ENCODE results near the gene TERT.
"Not testable (repeated sequence)": the region's sequence is repeated elsewhere in the genome, so short reads cannot be mapped to it uniquely, and the experiment has no call there.

Gene TERT

GRCh38 chr5:1229023-1229422, 65.8 kb downstream of the TERT start:
- DNase-seq; in situ Hi-C loops (cut with MboI; ENCODE audit: low pct_unique_long_range_greater_than_20kb, low sequenced_read_pairs): not testable (repeated sequence)

GRCh38 chr5:1228120-1228519, 66.7 kb downstream of the TERT start:
- in situ Hi-C loops (cut with MboI; ENCODE audit: low pct_unique_long_range_greater_than_20kb, low sequenced_read_pairs): no loop called here

DNA sequence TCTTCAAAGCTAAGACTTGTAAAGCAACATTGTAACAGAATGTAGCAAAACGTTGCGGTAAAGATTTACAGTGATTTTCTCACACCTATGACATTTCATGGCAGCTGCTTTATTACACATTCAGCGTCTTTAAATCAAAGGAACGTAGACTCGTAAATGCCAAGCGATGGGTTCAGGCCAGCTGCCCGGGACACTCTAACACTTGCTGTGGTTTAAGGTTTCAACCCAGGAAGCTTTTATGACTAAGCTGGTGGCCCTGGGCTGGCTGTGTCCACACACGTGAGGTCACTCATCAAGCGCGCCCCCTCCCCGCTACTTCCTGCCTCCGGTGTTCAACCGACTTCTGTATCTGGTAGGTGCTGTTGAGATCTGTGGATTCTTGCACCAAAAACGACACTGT, 67.2 kb downstream of the TERT start:
- DNase-seq: no peak
- in situ Hi-C loops (cut with MboI; ENCODE audit: low pct_unique_long_range_greater_than_20kb, low sequenced_read_pairs): no loop called here

More at GRCh38 chr5:1228120-1228519, 66.7 kb downstream of the TERT start:
- no peak for DNase-seq

DNA sequence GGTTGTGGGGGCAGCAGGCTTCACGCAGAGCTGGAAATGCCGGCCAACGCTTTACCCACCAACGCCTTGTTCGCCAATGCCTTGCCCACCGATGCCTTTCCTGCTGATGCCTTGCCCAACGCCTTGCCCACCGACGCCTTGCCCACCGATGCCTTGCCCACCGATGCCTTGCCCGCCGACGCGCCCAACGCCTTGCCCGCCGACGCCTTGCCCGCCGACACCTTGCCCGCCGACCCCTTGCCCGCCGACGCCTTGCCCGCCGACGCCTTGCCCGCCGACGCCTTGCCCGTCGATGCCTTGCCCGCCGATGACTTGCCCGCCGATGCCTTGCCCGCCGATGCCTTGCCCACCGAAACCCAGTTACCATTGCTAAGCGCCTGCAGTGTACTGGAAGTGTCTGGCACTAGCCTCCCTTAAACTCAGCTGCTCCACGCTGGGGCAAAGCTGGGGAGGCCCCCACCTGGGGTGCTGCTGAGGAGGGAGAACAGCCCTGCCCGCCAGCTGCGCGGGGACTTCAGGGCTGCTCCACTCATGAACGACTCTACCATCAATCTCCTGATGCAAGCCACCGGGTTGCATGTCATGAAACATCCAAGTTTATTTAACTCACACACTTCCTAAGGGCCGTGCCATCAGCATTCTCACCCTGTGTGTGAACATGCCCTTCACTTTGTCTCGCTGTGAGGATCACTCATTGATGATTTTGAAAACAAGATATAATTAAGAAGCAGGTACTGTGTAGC, 67.9 kb downstream of the TERT start:
- DNase-seq: no peak
- in situ Hi-C loops (cut with MboI; ENCODE audit: low pct_unique_long_range_greater_than_20kb, low sequenced_read_pairs): no loop called here

GRCh38 chr5:1226231-1226630, 68.6 kb downstream of the TERT start:
- in situ Hi-C loops (cut with MboI; ENCODE audit: low pct_unique_long_range_greater_than_20kb, low sequenced_read_pairs): no loop called here
- DNase-seq: no peak

DNA sequence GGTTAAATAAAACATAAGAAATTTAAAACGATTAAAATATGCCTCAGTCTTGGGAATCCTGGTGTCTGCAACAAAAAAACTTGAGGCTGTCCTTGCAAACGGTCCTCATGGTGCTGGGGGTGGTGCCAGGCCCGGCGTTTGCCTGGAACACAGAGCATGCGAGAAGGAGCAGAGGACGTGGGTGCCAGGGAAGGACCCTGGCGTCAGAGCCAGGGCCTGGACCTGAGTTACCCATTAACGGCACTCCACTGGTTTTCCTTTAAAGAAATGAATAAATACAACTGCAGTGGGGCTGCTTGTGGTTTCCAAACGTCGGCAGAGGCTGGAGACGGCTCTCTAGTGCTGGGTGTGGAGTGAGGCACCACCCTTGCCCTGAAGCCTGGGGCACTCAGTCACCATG, 69.8 kb downstream of the TERT start, which contains the start of gene SLC6A18:
TSS of gene SLC6A18 (plus strand) at position 301 of the 400 bp plus-strand sequence. CDS start at position 398, 97 bp downstream.
- DNase-seq: no peak
- in situ Hi-C loops (cut with MboI; ENCODE audit: low pct_unique_long_range_greater_than_20kb, low sequenced_read_pairs): no loop called here

DNA sequence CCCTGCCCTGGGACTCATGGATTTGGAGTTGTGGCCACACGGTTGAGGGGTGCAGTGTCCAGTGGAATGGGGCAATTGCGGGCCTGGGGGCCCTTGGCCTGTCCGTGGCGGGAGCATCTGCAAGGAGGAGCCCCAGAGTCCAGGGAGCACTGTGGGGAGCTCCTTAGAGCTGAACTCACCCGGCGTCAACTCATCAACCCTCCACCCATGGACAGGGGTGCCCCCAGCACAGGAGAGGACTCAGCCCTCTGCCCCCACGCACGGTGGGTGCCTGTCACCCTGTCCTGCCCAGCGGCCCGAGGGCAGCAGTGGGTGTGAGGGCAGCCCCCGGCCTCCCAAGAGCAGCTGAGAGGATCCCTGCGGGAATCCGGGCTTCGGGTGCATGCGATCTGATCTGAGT, 70.2 kb downstream of the TERT start:
- in situ Hi-C loops (cut with MboI; ENCODE audit: low pct_unique_long_range_greater_than_20kb, low sequenced_read_pairs): no loop called here
- DNase-seq: no peak

- DNase-seq: no peak
- in situ Hi-C loops (cut with MboI; ENCODE audit: low pct_unique_long_range_greater_than_20kb, low sequenced_read_pairs): no loop called here
Measured at GRCh38 chr5:1223278-1223670, 71.6 kb downstream of the TERT start.

- in situ Hi-C loops (cut with MboI; ENCODE audit: low pct_unique_long_range_greater_than_20kb, low sequenced_read_pairs): no loop called here
- DNase-seq: no peak
Measured at GRCh38 chr5:1222621-1223277, 72.1 kb downstream of the TERT start.

DNA sequence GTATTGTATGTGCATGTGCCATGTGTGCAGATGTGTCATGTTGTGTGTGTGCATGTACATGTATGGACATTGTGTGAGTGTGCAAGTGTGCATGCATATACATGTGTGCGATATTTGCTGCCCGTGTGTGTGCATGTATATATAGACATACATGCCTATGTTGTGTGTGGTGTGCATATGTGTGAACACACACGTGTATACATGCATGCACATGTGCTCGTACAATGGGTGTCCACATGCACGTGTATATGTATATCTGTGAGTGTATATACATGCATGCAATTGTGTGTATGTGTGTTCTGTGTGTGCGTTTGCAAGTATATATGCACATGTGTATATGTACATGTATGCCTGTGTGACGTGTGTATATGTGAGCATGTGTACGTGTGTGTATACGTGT, 72.7 kb downstream of the TERT start:
- no peak for DNase-seq
- in situ Hi-C loops (cut with MboI; ENCODE audit: low pct_unique_long_range_greater_than_20kb, low sequenced_read_pairs): no loop called here

- no peak for DNase-seq
- in situ Hi-C loops (cut with MboI; ENCODE audit: low pct_unique_long_range_greater_than_20kb, low sequenced_read_pairs): no loop called here
Measured at GRCh38 chr5:1221721-1222120, 73.1 kb downstream of the TERT start.

GRCh38 chr5:1220831-1221230, 74.0 kb downstream of the TERT start:
- no peak for DNase-seq
- in situ Hi-C loops (cut with MboI; ENCODE audit: low pct_unique_long_range_greater_than_20kb, low sequenced_read_pairs): no loop called here

DNA sequence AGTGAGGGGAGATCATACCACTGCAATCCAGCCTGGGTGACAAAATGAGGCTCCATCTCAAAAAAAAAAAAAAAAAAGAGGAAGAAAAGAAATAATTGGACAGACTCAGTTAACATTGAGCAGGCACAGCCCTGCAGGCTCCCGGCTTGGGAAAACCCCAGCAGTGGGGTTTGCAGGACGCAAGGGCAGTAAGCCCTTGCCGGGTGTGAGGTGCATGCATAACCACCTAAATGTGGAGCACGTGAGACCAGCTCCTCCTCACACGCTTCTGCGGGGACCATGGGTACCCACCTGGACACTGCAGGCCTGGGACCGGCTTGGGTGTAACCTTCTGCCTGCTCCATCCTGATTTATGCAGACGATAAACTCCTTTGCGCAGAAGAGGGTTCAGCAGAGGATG, 74.5 kb downstream of the TERT start:
- in situ Hi-C loops (cut with MboI; ENCODE audit: low pct_unique_long_range_greater_than_20kb, low sequenced_read_pairs): no loop called here

DNA sequence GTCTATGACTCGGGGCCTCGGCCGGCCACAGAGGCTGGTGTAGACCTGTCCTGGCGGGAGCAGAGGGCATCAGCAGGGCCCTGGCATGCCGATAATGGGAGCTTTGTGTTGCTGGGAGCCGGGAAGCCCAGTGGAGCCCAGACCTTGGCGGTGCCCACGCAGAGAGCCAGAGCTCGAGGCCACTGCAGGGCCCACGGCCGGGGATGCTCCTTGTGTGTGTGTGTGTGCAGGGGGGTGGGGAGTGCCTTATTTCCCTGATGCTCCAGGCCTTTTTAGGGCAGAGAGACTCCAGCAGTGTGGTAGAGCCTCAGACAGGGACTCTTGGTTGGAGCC, 75.1 kb downstream of the TERT start:
- in situ Hi-C loops (cut with MboI; ENCODE audit: low pct_unique_long_range_greater_than_20kb, low sequenced_read_pairs): no loop called here
- DNase-seq: no peak

More for the DNA sequence above, 74.5 kb downstream of the TERT start:
- no peak for DNase-seq

DNA sequence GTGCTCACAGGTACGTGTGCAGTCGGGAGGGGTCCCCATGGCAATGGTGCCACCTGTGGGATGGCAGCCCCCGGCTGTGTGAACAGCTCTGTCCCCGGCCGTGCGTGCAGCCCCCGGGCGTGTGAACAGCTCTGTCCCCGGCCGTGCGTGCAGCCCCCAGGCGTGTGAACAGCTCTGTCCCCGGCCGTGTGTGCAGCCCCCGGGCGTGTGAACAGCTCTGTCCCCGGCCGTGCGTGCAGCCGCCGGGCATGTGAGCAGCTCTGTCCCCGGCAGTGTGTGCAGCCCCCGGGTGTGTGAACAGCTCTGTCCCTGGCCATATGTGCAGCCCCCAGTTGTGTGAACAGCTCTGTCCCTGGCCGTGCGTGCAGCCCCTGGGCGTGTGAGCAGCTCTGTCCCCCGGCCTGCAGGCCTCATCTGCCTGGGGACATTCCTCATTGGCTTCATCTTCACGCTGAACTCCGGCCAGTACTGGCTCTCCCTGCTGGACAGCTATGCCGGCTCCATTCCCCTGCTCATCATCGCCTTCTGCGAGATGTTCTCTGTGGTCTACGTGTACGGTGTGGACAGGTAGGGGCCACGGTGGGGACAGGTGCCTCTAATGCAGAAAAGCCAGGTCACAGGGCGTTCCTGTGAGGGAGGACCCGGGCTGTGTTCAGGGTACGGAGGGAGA, 75.6 kb downstream of the TERT start:
- in situ Hi-C loops (cut with MboI; ENCODE audit: low pct_unique_long_range_greater_than_20kb, low sequenced_read_pairs): no loop called here
- no peak for DNase-seq

DNA sequence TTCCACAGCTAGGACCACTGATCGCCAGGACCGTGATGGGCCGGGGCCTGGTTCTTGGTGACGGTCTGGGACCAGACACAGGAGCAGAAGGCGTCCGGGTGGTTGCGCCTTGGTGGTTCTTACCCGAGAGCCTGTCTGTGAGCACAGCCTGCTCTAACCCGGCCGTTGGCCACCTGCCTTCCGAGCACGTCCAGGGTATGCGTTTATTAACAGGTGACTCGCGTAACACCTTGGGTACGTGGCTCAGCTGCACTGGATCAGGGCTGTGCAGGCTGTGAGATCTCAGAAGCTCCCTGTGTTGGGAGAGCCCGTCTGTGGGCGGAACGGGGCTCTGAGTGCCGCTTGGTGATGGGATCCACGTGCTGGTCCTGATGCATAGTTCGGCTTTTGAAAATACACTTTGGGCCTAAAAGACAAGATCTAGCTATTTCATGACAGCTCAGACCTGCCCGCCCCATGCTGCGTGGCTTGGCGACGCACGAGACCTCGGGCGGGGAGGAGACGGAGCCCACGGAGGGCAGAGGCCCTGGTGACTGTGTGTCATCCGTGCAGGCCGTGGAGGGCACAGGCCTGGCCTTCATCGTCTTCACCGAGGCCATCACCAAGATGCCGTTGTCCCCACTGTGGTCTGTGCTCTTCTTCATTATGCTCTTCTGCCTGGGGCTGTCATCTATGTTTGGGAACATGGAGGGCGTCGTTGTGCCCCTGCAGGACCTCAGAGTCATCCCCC, 76.4 kb downstream of the TERT start:
- DNase-seq: no peak
- in situ Hi-C loops (cut with MboI; ENCODE audit: low pct_unique_long_range_greater_than_20kb, low sequenced_read_pairs): no loop called here

- DNase-seq: no peak
- in situ Hi-C loops (cut with MboI; ENCODE audit: low pct_unique_long_range_greater_than_20kb, low sequenced_read_pairs): no loop called here
Measured at GRCh38 chr5:1217596-1218206, 77.2 kb downstream of the TERT start.

GRCh38 chr5:1216918-1217295, 78.0 kb downstream of the TERT start:
- in situ Hi-C loops (cut with MboI; ENCODE audit: low pct_unique_long_range_greater_than_20kb, low sequenced_read_pairs): no loop called here

DNA sequence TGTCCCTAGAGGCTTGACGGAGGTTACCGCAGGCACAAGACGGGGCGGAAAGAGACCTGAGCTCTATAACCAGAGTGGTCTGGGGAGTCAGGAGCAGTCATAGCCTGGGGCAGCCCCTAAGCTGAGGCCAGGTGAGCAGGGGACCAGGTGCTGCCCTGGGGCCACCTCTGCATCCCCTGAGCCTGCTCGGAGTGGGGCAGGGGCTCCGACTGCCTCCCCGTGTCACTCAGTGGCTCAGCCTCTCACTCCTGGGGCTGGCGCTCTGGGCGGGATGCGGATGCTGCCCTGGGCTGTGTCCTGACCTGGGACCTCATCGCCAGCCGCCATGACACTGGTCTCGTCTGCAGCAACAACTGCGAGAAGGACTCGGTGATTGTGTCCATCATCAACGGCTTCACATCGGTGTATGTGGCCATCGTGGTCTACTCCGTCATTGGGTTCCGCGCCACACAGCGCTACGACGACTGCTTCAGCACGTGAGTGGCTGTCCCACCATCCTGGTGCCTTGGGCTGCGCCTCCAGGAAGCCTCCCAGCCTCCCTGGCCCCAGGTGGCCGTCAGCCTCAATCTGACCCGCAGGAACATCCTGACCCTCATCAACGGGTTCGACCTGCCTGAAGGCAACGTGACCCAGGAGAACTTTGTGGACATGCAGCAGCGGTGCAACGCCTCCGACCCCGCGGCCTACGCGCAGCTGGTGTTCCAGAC, 78.5 kb downstream of the TERT start:
- in situ Hi-C loops (cut with MboI; ENCODE audit: low pct_unique_long_range_greater_than_20kb, low sequenced_read_pairs): no loop called here
- DNase-seq: no peak

More at GRCh38 chr5:1216918-1217295, 78.0 kb downstream of the TERT start:
- DNase-seq: no peak
